HepG2 (cell line): ENCODE results near the gene NAALADL1. TPM values are rescaled to one million over a fixed set of nuclear protein-coding genes. Genes with fewer than 3 reads are reported as not detected.

ENCODE experiments used
- ATF2 ChIP-seq: sonication (generic); formaldehyde crosslinking; IDR thresholded peaks from 2 replicates; pipeline ENCODE4 v1.4.0; 2020; ENCODE audit warnings: missing genetic modification reagents
- FOXO4 ChIP-seq: sonication (generic); formaldehyde crosslinking; conservative IDR thresholded peaks from 2 replicates; pipeline ENCODE4 v1.8.1; 2023; ENCODE audit warnings: missing genetic modification reagents
- HBP1 ChIP-seq: IDR thresholded peaks from 2 replicates; pipeline ENCODE4 v1.6.1; 2016; ENCODE audit warnings: low read depth, control low read depth
- NFKB2 ChIP-seq: sonication (generic); formaldehyde crosslinking; IDR thresholded peaks from 2 replicates; pipeline ENCODE4 v1.4.0; 2020; ENCODE audit warnings: missing genetic modification reagents, borderline replicate concordance
- NFKBIZ ChIP-seq: IDR thresholded peaks from 2 replicates; pipeline ENCODE4 v1.6.1; 2018; ENCODE audit warnings: missing genetic modification reagents, missing compliant biosample characterization
- PLSCR1 ChIP-seq: sonication (generic); formaldehyde crosslinking; IDR thresholded peaks from 2 replicates; pipeline ENCODE4 v1.5.0; 2020; ENCODE audit warnings: missing genetic modification reagents, mild to moderate bottlenecking, borderline replicate concordance
- RFX5 ChIP-seq: IDR thresholded peaks from 2 replicates; pipeline ENCODE4 v1.6.1; 2011; ENCODE audit warnings: low read depth, low read length, improper control_type of control experiment
- STAT5B ChIP-seq: sonication (generic); formaldehyde crosslinking; IDR thresholded peaks from 2 replicates; pipeline ENCODE4 v1.4.0; 2020; ENCODE audit warnings: missing genetic modification reagents
- TEAD3 ChIP-seq: optimal IDR thresholded peaks from 2 replicates; pipeline ENCODE3; 2016; ENCODE audit warnings: borderline replicate concordance
- U2AF1 ChIP-seq: fragments of 200-400 bp; formaldehyde crosslinking; optimal IDR thresholded peaks from 2 replicates; pipeline ENCODE3; 2017; ENCODE audit warnings: mild to moderate bottlenecking, low read depth, low read length
- ZNF136 ChIP-seq: sonication (generic); formaldehyde crosslinking; IDR thresholded peaks from 2 replicates; pipeline ENCODE4 v1.8.1; 2022; ENCODE audit warnings: low read depth, mild to moderate bottlenecking, moderate library complexity, missing genetic modification reagents
- ZNF280B ChIP-seq: sonication (generic); formaldehyde crosslinking; IDR thresholded peaks from 2 replicates; pipeline ENCODE4 v1.5.0; 2020; ENCODE audit warnings: missing genetic modification reagents, mild to moderate bottlenecking, borderline replicate concordance
- ZNF446 ChIP-seq: sonication (generic); formaldehyde crosslinking; IDR thresholded peaks from 2 replicates; pipeline ENCODE4 v1.5.0; 2020; ENCODE audit warnings: mild to moderate bottlenecking, missing genetic modification reagents
- ZNF484 ChIP-seq: sonication (generic); formaldehyde crosslinking; IDR thresholded peaks from 2 replicates; pipeline ENCODE4 v1.5.1; 2020; ENCODE audit warnings: mild to moderate bottlenecking, low read depth, missing genetic modification reagents, borderline replicate concordance
- ZNF549 ChIP-seq: sonication (generic); formaldehyde crosslinking; IDR thresholded peaks from 2 replicates; pipeline ENCODE4 v1.5.0; 2020; ENCODE audit warnings: missing genetic modification reagents
- ZNF773 ChIP-seq: sonication (generic); formaldehyde crosslinking; IDR thresholded peaks from 2 replicates; pipeline ENCODE4 v1.4.0; 2020; ENCODE audit warnings: missing genetic modification reagents, borderline replicate concordance
- polyA plus RNA-seq, 8 experiments: library from polyadenylated mRNA; depleted of rRNA in 3 of 8; stranded (reverse) in 7 of 8; unstranded in 1 of 8; fragments of >200 nt; fragmentation: Illumina TruSeq in 4 of 8; extraction: Trizol in 4 of 8; gene quantifications; 2 replicates each; pipeline versions ENCODE4 v1.2.1 to v1.2.3, GENCODE V29; 2011 to 2016; ENCODE audit warnings: low read depth in 4 of 8, missing spikeins in 1 of 8, mixed read lengths in 1 of 8; ENCODE audit not compliant: insufficient read depth in 1 of 8
- total RNA-seq, 5 experiments: library from RNA; depleted of rRNA; stranded (reverse); fragments of >200 nt; fragmentation: Illumina TruSeq; extraction: Trizol; gene quantifications; 2 replicates each; pipeline ENCODE4 v1.2.3, GENCODE V29; 2016; ENCODE audit warnings: low read depth in 1 of 5

Gene NAALADL1
- total and polyA plus RNA-seq, 2 of the 13 experiments (the other 11 are each of a cell fraction or from before 2014, with no cell fraction given): 9.3 to 33.9 TPM

- TF ChIP-seq FOXO4 (CRISPR knock-in tag) (no peak), U2AF1 (no peak), ZNF773 (CRISPR knock-in tag) (no peak), ZNF280B (CRISPR knock-in tag) (peak; percentile 86; the same call in 1 of the 2 replicates), PLSCR1 (no peak), TEAD3 (CRISPR knock-in tag) (no peak), ZNF446 (CRISPR knock-in tag) (no peak), ZNF549 (CRISPR knock-in tag) (no peak), RFX5 (no peak), STAT5B (CRISPR knock-in tag) (no peak), ZNF136 (CRISPR knock-in tag) (no peak), HBP1 (CRISPR knock-in tag) (no peak), NFKB2 (CRISPR knock-in tag) (peak; percentile 81; the same call in 1 of the 2 replicates), ATF2 (CRISPR knock-in tag) (0 out of 2 replicates have a peak, but pooled peaks have one; percentile 30), ZNF484 (CRISPR knock-in tag) (no peak; the same call in 1 of the 2 replicates), NFKBIZ (no peak)
Measured at GRCh38 chr11:65013888-65014725, 44.2 kb downstream of the NAALADL1 start, which contains the start of gene ARL2 (continued).
